GM12878 (cell line): ENCODE measurements around the gene ANKRD65. TPM values are rescaled to one million over a fixed set of nuclear protein-coding genes. Genes with fewer than 3 reads are reported as not detected.

ENCODE experiments used
- ATAC-seq: fragments of 200-7000 bp; cut with Tn5 transposase; 3 replicates; pipeline ENCODE4 v1.9.1; 2020; ENCODE audit warnings: mild to moderate bottlenecking, moderate library complexity
- BruUV-seq: library from RNA; stranded (reverse); fragments of 400-500 nt; replicated peaks from 2 replicates; lab custom pipeline; 2021; lab: Mats Ljungman, UMichigan
- CTCF ChIA-PET: fragments of 300-600 bp; sonication (Branson Sonifier 250); formaldehyde crosslinking; extraction: SDS; loops from one replicate; lab custom pipeline; 2021; ENCODE audit warnings: inconsistent platforms; lab: Yijun Ruan, JAX
- POLR2A ChIA-PET: fragments of 350-600 bp; formaldehyde crosslinking; extraction: SDS; loops from one replicate; lab custom pipeline; 2021; ENCODE audit warnings: inconsistent platforms; lab: Charles Lee
- RAD21 ChIA-PET: fragments of 300-600 bp; sonication (Branson Sonifier 250); formaldehyde crosslinking; loops from one replicate; lab custom pipeline; 2023; ENCODE audit warnings: antibody characterized with exemption; ENCODE audit not compliant: unreplicated experiment; lab: Charles Lee
- SMC1A ChIA-PET: fragments of 300-600 bp; sonication (Branson Sonifier 250); formaldehyde crosslinking; loops from one replicate; lab custom pipeline; 2023; ENCODE audit not compliant: unreplicated experiment, uncharacterized antibody; lab: Charles Lee
- DNase-seq: peaks from one replicate; pipeline ENCODE4 v3.0.0-alpha.2; 2011; ENCODE audit warnings: low read depth, low spot score
- FAIRE-seq: peaks from 3 replicates; lab custom pipeline; 2011; peaks lifted over from hg19 to GRCh38; lab: Jason Lieb, UNC
- H2AFZ ChIP-seq: 2 replicates; pipeline ENCODE4 v1.6.0; 2011; ENCODE audit warnings: low read depth, low read length, control low read depth; ENCODE audit not compliant: control insufficient read depth
- H3K27ac ChIP-seq: 2 replicates; pipeline ENCODE4 v1.5.1; 2011; ENCODE audit warnings: control low read depth; ENCODE audit not compliant: control insufficient read depth, insufficient read depth
- H3K27me3 ChIP-seq, 2 experiments: replicated peaks in 1 of 2; 2 replicates each; pipeline versions ENCODE4 v1.6.0 to v1.6.1; 2011; ENCODE audit warnings: low read length in 1 of 2; ENCODE audit not compliant: control insufficient read depth in 2 of 2, insufficient read depth in 2 of 2
- H3K36me3 ChIP-seq, 2 experiments: 2 replicates each; pipeline ENCODE4 v1.5.1; 2011; ENCODE audit warnings: low read length in 1 of 2; ENCODE audit not compliant: control insufficient read depth in 2 of 2, insufficient read depth in 2 of 2
- H3K4me1 ChIP-seq: 2 replicates; pipeline ENCODE4 v1.6.1; 2011; ENCODE audit warnings: mild to moderate bottlenecking, low read length, moderate library complexity, mixed read lengths; ENCODE audit not compliant: control insufficient read depth, insufficient read depth
- H3K4me2 ChIP-seq: 2 replicates; pipeline ENCODE4 v1.6.0; 2011; ENCODE audit warnings: control low read depth; ENCODE audit not compliant: control insufficient read depth, insufficient read depth
- H3K4me3 ChIP-seq: fragments of 200-600 bp; sonication (generic); 2 replicates; pipeline ENCODE4 v1.5.1; 2016
- H3K79me2 ChIP-seq: 2 replicates; pipeline ENCODE4 v1.6.0; 2011; ENCODE audit warnings: low read length; ENCODE audit not compliant: control insufficient read depth, insufficient read depth
- H3K9ac ChIP-seq: 2 replicates; pipeline ENCODE4 v1.8.0; 2011; ENCODE audit warnings: low read length, control low read depth, mixed read lengths; ENCODE audit not compliant: control insufficient read depth, insufficient read depth
- H3K9me3 ChIP-seq: replicated peaks from 3 replicates; pipeline ENCODE4 v1.5.1; 2011; ENCODE audit warnings: mild to moderate bottlenecking, low read length; ENCODE audit not compliant: control insufficient read depth, insufficient read depth
- H4K20me1 ChIP-seq: 2 replicates; pipeline ENCODE4 v1.6.0; 2011; ENCODE audit not compliant: control insufficient read depth, insufficient read depth
- CHD1 ChIP-seq: IDR thresholded peaks from 2 replicates; pipeline ENCODE4 v1.6.1; 2012; ENCODE audit warnings: low read depth, low read length, improper control_type of control experiment
- HDAC2 ChIP-seq: fragments of 200-600 bp; sonication (generic); IDR thresholded peaks from 2 replicates; pipeline ENCODE4 v1.6.1; 2017
- JUNB ChIP-seq: IDR thresholded peaks from 2 replicates; pipeline ENCODE4 v1.6.1; 2016; ENCODE audit warnings: antibody characterized with exemption, mild to moderate bottlenecking
- MYC ChIP-seq: IDR thresholded peaks from 2 replicates; pipeline ENCODE4 v1.6.1; 2011; ENCODE audit warnings: mild to moderate bottlenecking, low read length, moderate library complexity, inconsistent platforms; ENCODE audit not compliant: insufficient read depth, insufficient replicate concordance, insufficient read length, severe bottlenecking
- NFYA ChIP-seq: IDR thresholded peaks from 2 replicates; pipeline ENCODE4 v1.6.1; 2011; ENCODE audit warnings: low read depth, mild to moderate bottlenecking, low read length, improper control_type of control experiment, borderline replicate concordance
- NRF1 ChIP-seq: conservative IDR thresholded peaks from 2 replicates; pipeline ENCODE4 v1.6.1; 2011; ENCODE audit warnings: mild to moderate bottlenecking, low read depth, low read length, improper control_type of control experiment
- RB1 ChIP-seq: fragments of 450-650 bp; formaldehyde crosslinking; IDR thresholded peaks from 2 replicates; pipeline ENCODE4 v1.6.1; 2017; ENCODE audit warnings: mild to moderate bottlenecking, borderline replicate concordance
- RFX5 ChIP-seq: IDR thresholded peaks from 2 replicates; pipeline ENCODE4 v1.6.1; 2011; ENCODE audit warnings: low read depth, low read length, improper control_type of control experiment
- SIX5 ChIP-seq: IDR thresholded peaks from 2 replicates; pipeline ENCODE4 v1.6.1; 2011; ENCODE audit warnings: mild to moderate bottlenecking, low read depth, low read length, moderate library complexity; ENCODE audit not compliant: severe bottlenecking
- SMC3 ChIP-seq: IDR thresholded peaks from 2 replicates; pipeline ENCODE4 v1.6.1; 2011; ENCODE audit warnings: low read length, improper control_type of control experiment, borderline replicate concordance
- SRF ChIP-seq, 2 experiments: IDR thresholded peaks; 2 replicates each; pipeline ENCODE4 v1.6.1; 2011; ENCODE audit warnings: low read depth in 2 of 2, low read length in 2 of 2, mild to moderate bottlenecking in 1 of 2, moderate library complexity in 1 of 2
- SUPT20H ChIP-seq: IDR thresholded peaks from 2 replicates; pipeline ENCODE4 v1.6.1; 2011; ENCODE audit warnings: low read depth, mild to moderate bottlenecking, low read length, moderate library complexity, borderline replicate concordance; ENCODE audit not compliant: control insufficient read depth
- ZNF24 ChIP-seq: fragments of 450-650 bp; IDR thresholded peaks from 2 replicates; pipeline ENCODE4 v1.6.1; 2017; ENCODE audit warnings: antibody characterized with exemption, mild to moderate bottlenecking
- ZSCAN29 ChIP-seq: fragments of 450-650 bp; IDR thresholded peaks from 2 replicates; pipeline ENCODE4 v1.6.1; 2017; ENCODE audit warnings: mild to moderate bottlenecking, moderate library complexity
- WGBS: methylation state at CpG from one replicate; pipeline ENCODE4 v1.1.6; 2016; ENCODE audit warnings: low lambda C conversion rate; ENCODE audit not compliant: insufficient replicate concordance, insufficient coverage; ENCODE audit errors: missing lambda C conversion rate; 5-methylcytosine and 5-hydroxymethylcytosine counted together
- in situ Hi-C: fragments of 300-500 bp; cut with MboI; formaldehyde crosslinking; loops from 9 replicates; pipeline ENCODE4 v1.14.3; 2018; ENCODE audit warnings: mixed read lengths
- intact Hi-C: fragments of 100-400 bp; cut with micrococcal nuclease; formaldehyde crosslinking; loops from one replicate; pipeline ENCODE4 v1.14.2; 2022; ENCODE audit not compliant: unreplicated experiment
- polyA plus RNA-seq, 11 experiments: library from polyadenylated mRNA; depleted of rRNA in 4 of 11; unstranded in 6 of 11; stranded (reverse) in 5 of 11; fragments of >200 nt; fragmentation: Nextera tagmentation in 4 of 11; fragmentation: Illumina TruSeq in 1 of 11; extraction: Ambion mirVana in 4 of 11; extraction: Trizol in 1 of 11; gene quantifications; 1 replicate in 1 of 11; 2 replicates in 10 of 11; pipeline versions ENCODE4 v1.2.1 to v1.2.3, GENCODE V29; 2011 to 2016; ENCODE audit warnings: inconsistent platforms in 2 of 11, missing spikeins in 2 of 11, low read depth in 1 of 11
- total RNA-seq, 4 experiments: library from RNA; depleted of rRNA in 3 of 4; stranded (reverse); fragments of >200 nt in 3 of 4; fragmentation: Illumina TruSeq in 1 of 4; extraction: Trizol in 1 of 4; gene quantifications; 2 replicates each; pipeline versions ENCODE4 v1.2.1 to v1.2.3, GENCODE V29; 2013 to 2021
- TF ChIP-seq, protein P1 (sequence below): fragments of 450-650 bp; IDR thresholded peaks from 2 replicates; pipeline ENCODE4 v1.6.1; 2017; ENCODE audit warnings: mild to moderate bottlenecking, moderate library complexity
- TF ChIP-seq, protein P2 (sequence below): fragments of 150-350 bp; IDR thresholded peaks from 2 replicates; pipeline ENCODE4 v1.6.1; 2016; ENCODE audit warnings: low read depth, low read length

Gene ANKRD65
- total and polyA plus RNA-seq, 10 of the 15 experiments (the other 5 are each of a cell fraction or from before 2014, with no cell fraction given), result 0.05 to 2.8 (median 0.37) TPM

DNA sequence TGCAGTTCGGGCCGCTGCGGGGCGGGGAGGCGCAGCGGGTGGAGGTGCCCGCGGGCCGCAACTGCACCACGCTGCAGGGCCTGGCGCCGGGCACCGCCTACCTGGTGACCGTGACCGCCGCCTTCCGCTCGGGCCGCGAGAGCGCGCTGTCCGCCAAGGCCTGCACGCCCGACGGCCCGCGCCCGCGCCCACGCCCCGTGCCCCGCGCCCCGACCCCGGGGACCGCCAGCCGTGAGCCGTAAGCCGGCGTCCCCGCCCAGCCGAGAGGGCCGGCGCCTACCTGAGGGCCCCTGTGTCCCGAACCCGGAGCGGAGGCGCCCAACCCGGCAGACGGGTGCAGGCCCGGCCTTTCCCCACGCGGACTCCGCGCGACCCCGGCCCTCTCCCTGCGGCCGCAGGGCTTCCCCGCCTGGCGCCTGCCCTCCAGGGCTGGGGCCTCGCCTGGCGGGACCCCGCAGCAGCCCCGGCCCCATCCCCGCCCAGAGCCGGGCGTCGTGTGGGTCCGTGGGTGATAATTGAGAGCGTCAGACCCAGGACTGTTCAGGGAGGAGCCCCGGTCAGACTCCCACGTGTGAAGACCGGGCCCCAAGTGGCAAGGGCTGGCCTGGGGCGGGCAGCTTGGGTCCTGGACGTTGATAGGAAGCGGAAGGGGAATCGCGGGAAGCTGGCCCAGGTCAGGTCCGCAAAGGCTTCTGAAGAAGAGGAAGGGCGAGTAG lies 18.6 kb upstream of the ANKRD65 start:
- Histone ChIP-seq H3K27me3 (peaks cover 0 to 4% of the 10 kb centered on the region in 2 experiments; a peak in 2 of 4 replicates), H3K9ac (no peak overlapping the region), H3K27ac (no peak overlapping the region), H3K9me3 (no peaks in the 10 kb centered on the region), H4K20me1 (no peaks in the 10 kb centered on the region), H3K36me3 (no peaks in the 10 kb centered on the region), H2AFZ (no peak overlapping the region), H3K4me2 (no peak overlapping the region), H3K4me1 (peaks cover 15% of the 10 kb centered on the region), H3K79me2 (no peaks in the 10 kb centered on the region), H3K4me3 (no peak overlapping the region)
- in situ Hi-C loops, result no loop called here
- ChIA-PET POLR2A (interaction anchor here (1.5 kb wide), 1 partner anchor 41 kb away, joined by 4 read pairs; the partner anchor contains the start of gene CCNL2), CTCF (interaction anchor here (1.2 to 2.7 kb wide), 5 partner anchors 16 to 67 kb away, joined by 3 to 17 read pairs (median 15); partner anchors contain the start of gene MRPL20), SMC1A (interaction anchor here (1.5 kb wide), 1 partner anchor 32 kb away, joined by 5 read pairs; no protein-coding TSS in a partner anchor), RAD21 (interaction anchor here (1.2 to 1.9 kb wide), 3 partner anchors 32 to 40 kb away, joined by 3 to 4 read pairs (median 3); partner anchors contain the start of gene MRPL20)
- no peak for ATAC-seq
- intact Hi-C loops, result loop anchor here (2.0 kb wide), 3 partner anchors 33 to 65 kb away; partner anchors contain the start of genes CCNL2 and MRPL20
- no TSS peak for BruUV-seq
- no peak for DNase-seq
- 89% methylated on average over 41 of the region's 82 CpGs for WGBS
- TF ChIP-seq RB1, result no peak
- no peak for TF ChIP-seq SUPT20H
- TF ChIP-seq, protein P1, sequence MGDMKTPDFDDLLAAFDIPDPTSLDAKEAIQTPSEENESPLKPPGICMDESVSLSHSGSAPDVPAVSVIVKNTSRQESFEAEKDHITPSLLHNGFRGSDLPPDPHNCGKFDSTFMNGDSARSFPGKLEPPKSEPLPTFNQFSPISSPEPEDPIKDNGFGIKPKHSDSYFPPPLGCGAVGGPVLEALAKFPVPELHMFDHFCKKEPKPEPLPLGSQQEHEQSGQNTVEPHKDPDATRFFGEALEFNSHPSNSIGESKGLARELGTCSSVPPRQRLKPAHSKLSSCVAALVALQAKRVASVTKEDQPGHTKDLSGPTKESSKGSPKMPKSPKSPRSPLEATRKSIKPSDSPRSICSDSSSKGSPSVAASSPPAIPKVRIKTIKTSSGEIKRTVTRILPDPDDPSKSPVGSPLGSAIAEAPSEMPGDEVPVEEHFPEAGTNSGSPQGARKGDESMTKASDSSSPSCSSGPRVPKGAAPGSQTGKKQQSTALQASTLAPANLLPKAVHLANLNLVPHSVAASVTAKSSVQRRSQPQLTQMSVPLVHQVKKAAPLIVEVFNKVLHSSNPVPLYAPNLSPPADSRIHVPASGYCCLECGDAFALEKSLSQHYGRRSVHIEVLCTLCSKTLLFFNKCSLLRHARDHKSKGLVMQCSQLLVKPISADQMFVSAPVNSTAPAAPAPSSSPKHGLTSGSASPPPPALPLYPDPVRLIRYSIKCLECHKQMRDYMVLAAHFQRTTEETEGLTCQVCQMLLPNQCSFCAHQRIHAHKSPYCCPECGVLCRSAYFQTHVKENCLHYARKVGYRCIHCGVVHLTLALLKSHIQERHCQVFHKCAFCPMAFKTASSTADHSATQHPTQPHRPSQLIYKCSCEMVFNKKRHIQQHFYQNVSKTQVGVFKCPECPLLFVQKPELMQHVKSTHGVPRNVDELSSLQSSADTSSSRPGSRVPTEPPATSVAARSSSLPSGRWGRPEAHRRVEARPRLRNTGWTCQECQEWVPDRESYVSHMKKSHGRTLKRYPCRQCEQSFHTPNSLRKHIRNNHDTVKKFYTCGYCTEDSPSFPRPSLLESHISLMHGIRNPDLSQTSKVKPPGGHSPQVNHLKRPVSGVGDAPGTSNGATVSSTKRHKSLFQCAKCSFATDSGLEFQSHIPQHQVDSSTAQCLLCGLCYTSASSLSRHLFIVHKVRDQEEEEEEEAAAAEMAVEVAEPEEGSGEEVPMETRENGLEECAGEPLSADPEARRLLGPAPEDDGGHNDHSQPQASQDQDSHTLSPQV, result no peak
- TF ChIP-seq ZSCAN29, result no peak
- no peak for TF ChIP-seq CHD1
- no peak for TF ChIP-seq RFX5
- no peak for TF ChIP-seq HDAC2
- TF ChIP-seq, protein P2, sequence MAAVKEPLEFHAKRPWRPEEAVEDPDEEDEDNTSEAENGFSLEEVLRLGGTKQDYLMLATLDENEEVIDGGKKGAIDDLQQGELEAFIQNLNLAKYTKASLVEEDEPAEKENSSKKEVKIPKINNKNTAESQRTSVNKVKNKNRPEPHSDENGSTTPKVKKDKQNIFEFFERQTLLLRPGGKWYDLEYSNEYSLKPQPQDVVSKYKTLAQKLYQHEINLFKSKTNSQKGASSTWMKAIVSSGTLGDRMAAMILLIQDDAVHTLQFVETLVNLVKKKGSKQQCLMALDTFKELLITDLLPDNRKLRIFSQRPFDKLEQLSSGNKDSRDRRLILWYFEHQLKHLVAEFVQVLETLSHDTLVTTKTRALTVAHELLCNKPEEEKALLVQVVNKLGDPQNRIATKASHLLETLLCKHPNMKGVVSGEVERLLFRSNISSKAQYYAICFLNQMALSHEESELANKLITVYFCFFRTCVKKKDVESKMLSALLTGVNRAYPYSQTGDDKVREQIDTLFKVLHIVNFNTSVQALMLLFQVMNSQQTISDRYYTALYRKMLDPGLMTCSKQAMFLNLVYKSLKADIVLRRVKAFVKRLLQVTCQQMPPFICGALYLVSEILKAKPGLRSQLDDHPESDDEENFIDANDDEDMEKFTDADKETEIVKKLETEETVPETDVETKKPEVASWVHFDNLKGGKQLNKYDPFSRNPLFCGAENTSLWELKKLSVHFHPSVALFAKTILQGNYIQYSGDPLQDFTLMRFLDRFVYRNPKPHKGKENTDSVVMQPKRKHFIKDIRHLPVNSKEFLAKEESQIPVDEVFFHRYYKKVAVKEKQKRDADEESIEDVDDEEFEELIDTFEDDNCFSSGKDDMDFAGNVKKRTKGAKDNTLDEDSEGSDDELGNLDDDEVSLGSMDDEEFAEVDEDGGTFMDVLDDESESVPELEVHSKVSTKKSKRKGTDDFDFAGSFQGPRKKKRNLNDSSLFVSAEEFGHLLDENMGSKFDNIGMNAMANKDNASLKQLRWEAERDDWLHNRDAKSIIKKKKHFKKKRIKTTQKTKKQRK, result no peak
- TF ChIP-seq SMC3, result no peak
- no peak for TF ChIP-seq SRF (IDR thresholded peaks at IDR 0.05; ENCODE audit: low read depth in 2 of 2, low read length in 2 of 2)
- no peak for TF ChIP-seq MYC
- no peak for TF ChIP-seq NFYA
- TF ChIP-seq ZNF24, result no peak
- TF ChIP-seq SIX5, result no peak
- no peak for TF ChIP-seq NRF1
- TF ChIP-seq JUNB, result no peak
- FAIRE-seq, result no peak
